22Rv1 (cell line): Measurements from ENCODE around the gene UBE4B.

Source experiments
- H3K27ac ChIP-seq: fragments of 450-650 bp; 2 replicates; pipeline ENCODE4 v1.5.1; 2017
- CTCF ChIP-seq: fragments of 450-650 bp; IDR thresholded peaks from 2 replicates; pipeline ENCODE4 v1.5.1; 2017; ENCODE audit warnings: mild to moderate bottlenecking
- ZFX ChIP-seq: fragments of 450-650 bp; IDR thresholded peaks from 2 replicates; pipeline ENCODE4 v1.6.1; 2017; ENCODE audit warnings: antibody characterized with exemption, borderline replicate concordance

Gene UBE4B

DNA sequence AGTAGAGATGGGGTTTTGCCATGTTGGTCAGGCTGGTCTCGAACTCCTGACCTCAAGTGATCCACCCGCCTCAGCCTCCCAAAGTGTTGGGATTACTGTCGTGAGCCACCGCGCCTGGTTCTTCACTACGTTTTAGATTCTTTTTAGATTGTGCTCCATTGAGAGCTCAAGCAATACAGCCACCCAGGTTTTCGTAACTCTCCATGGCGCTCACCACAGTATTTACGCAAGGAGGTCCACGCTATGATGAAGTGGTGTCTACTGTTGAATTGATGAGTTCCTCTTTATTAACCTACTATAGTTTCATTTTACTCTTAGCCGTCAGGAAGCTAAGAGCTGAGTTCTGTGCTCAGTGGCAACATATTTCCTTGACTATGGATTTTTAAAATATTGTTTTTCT is 175.8 kb downstream of the UBE4B start:
- no peak overlapping the region for H3K27ac ChIP-seq
- TF ChIP-seq ZFX = no peak
- no peak for TF ChIP-seq CTCF

DNA sequence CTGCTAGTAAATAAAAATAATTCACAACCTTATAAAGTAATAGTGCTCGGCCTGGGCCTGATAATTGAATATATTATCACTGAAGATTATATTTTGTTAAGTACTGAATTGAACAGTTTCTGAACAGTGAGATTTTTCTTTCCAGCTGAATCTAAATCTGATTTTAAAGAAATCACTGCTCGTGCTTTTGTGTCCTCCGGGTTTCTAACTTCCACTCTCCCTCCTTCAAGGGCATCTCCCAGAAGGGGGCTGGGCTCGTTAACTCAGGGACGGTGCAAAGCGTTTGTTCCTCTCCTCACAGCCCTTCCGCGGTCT is 176.8 kb downstream of the UBE4B start:
- TF ChIP-seq CTCF (no peak), ZFX (no peak)
- peak overlapping the region; percentile 82 for H3K27ac ChIP-seq

GRCh38 chr1:10209905-10210810 is 177.4 kb downstream of the UBE4B start, which contains the start of gene KIF1B:
TSS of gene KIF1B (plus strand) at chr1:10210570. CDS start at chr1:10232329, 21,759 bp downstream.
- no peak for TF ChIP-seq ZFX
- TF ChIP-seq CTCF = peak; percentile 99
- peak within 1 kb of the TSS; percentile 82 for H3K27ac ChIP-seq

DNA sequence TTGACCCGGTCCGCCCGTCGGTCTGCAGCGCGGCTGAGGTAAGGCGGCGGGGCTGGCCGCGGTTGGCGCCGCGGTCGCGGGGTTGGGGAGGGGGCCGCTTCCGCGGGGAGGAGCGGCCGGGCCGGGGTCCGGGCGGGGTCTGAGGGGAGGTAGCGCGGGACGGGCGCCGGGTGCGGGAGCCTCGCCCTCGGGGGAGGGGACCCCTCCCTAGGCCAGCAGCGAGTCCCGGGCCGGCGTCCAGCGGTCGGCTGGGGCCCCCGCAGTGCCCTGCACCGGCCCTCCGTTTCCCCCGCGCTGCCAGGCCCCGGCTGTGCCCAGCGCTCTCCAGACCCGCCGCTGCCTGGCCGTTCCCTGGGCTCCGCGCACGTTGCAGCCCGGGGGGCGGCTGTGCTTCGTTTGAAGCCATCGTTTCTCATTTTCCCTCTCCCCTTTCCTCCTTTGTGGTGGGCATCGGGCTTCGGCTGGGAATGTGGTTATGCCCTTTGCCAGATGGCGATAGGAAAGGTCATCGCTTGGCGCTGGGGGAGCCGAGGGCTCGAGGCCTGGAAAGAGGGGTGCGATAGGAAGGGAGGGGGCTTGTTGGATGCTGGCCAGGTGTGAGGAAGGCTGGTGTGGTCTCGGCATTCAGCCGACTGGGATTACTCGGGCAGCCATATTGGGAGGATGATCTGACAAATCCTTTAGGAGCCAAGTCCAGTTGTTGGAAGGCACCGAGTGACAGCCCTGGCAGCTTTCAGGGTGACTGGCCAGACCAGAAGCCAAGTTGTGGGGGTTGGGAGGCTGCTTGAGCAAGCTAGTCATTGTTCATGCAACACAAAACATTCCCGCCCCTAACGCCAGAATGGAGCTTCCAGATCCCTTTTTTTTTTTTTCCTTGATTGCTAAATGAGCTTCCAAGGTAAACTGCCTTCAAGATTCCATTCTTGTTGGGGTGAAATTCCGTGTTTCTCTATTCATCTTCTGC is 178.4 kb downstream of the UBE4B start:
- H3K27ac ChIP-seq = peak overlapping the region; percentile 82
- TF ChIP-seq ZFX (no peak), CTCF (no peak)

- TF ChIP-seq CTCF = no peak
- no peak for TF ChIP-seq ZFX
- peak overlapping the region; percentile 82 for H3K27ac ChIP-seq
Measured at GRCh38 chr1:10211805-10212410, 179.2 kb downstream of the UBE4B start.

DNA sequence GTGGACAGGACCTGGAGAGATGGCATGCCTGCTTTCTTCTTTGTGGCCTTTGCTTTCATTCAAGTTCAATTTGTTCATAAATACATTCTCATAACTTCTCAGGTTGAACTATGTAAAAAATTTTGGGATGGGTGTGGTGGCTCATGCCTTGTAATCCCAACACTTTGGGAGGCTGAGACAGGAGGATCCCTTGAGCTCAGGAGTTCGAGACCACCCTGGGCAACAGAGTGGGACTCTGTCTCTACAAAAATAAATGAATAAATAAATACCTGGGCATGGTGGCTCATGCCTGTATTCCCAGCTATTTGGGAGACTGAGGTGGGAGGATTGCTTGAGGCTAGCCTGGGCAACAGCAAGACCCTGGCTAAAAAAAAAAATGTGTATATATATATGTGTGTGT is 179.7 kb downstream of the UBE4B start:
- peak overlapping the region; percentile 82 for H3K27ac ChIP-seq

More for the DNA sequence above, 179.7 kb downstream of the UBE4B start:
- TF ChIP-seq ZFX (no peak), CTCF (no peak)
